Posterior vena cava (tissue), 2 donors: ENCODE results near the gene RRN3. TPM values are rescaled to one million over a fixed set of nuclear protein-coding genes. Genes with fewer than 3 reads are reported as not detected.
"Not testable (repeated sequence)": the region's sequence is repeated elsewhere in the genome, so short reads cannot be mapped to it uniquely, and the experiment has no call there.

Experiments used
- DNase-seq: peaks from one replicate; pipeline ENCODE4 v3.0.0-alpha.2; 2020; ENCODE audit warnings: low spot score
- intact Hi-C, 2 donors: fragments of 100-400 bp; cut with DNase I; formaldehyde crosslinking; loops; one replicate each; pipeline versions ENCODE4 v1.14.1 to v1.14.2; 2022 to 2023
- long read RNA-seq, 2 donors: library from polyadenylated mRNA; unstranded; transcript quantifications; one replicate each; pipeline ENCODE4 v2.0.0, GENCODE V29; 2020 to 2021
- total RNA-seq, 2 donors: library from RNA; stranded (reverse); fragmentation: NEBNext Ultra II Directional; extraction: Animal tissue kit (Norgen Biotek cat#: 25700); gene quantifications; one replicate each; pipeline ENCODE4 v1.2.1, GENCODE V29; 2021
- donor health status: DM: yes; HTN: yes; CAD: no.
- donor health status: DM: yes; HTN: yes; CAD: no.

Gene RRN3
- total RNA-seq = 10 to 100 TPM; 21.5 to 24.3 TPM
- long read RNA-seq, donor 1, transcript RRN3-201 (18 exons, 3,762 nt) = major isoform, 5 of 7 reads
- long read RNA-seq, donor 1, partial matches to known transcripts = 2 of 7 reads
- long read RNA-seq, donor 1, other reads (novel, unspliced or antisense) = 0 of 7 reads
- long read RNA-seq, donor 2, partial matches to known transcripts = 0 of 1 reads
- long read RNA-seq, donor 2, other reads (novel, unspliced or antisense) = 0 of 1 reads

DNA sequence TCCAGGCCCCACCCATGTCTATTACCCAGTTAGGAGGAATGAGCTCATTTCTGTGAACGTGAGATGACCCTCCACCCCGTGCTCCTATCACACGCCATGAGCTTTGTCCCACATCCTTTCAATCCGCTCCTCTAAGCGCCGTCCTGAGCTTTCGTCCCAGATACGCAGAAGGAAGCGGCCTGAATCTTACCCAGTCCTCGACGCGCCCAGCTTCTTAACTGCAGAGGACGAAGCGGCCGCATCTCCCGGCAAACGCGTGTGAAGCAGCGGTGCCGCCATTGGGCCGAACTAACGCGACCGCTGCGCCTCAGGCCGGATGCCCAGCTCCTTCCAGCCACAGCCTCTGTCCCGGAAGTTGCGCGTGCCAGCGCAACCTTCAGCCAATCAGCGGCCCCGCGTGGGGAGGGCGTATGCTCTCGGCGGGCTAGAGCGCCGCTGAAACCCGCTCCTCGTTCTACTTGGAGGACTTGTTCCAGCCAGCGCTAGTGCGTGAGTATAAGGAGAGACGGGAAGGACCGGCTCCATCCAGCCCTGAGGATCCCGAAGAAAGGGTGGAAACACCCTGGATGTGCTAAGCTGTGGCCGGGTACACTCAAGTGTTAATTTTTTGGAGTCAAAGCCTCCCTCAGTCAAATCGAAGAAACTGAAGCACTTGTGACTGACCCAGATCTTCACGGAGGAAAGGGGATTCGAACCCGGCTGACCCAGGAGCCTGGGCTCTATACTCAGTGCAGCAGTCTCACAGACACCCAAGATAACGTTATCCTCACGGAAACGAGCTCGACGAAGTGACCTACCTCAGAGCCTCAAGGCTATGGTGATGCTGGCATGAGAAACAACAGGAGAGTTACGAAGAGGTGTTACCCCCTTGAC lies at the start of gene RRN3:
Gene RRN3, minus strand, starts transcription at position 318 of the 873 bp plus-strand sequence. Its CDS starts 39 bp downstream, at position 279.
- peak; percentile 98 for DNase-seq

DNA sequence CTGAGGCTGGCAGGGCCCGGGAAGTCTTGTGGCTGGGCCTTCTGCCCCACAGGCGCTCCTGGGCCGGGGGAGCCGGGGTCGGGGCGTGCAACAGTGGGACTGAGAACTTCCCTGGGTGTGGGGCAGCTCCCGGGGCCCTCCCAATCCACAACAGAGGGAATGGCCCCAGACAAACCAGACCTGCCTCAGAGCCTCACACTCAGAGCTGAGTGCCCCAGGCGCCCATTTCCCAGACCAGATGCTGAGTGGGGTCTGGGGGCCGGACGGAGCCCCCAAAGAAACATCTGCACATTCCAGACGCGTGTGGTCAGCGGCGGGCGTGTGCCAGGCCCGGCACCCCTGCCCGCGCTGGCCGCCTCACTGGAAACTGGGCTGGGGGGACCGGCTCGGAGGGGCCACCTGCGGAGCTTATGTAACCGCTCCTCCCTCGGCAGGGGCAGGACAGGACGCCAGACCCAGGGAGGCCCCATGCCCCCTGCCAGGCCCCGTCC lies 49.6 kb upstream of the RRN3 start:
- DNase-seq, intact Hi-C loops: not testable (repeated sequence)

More for the DNA sequence above, at the start of gene RRN3:
- intact Hi-C loops = not testable (repeated sequence)

DNA sequence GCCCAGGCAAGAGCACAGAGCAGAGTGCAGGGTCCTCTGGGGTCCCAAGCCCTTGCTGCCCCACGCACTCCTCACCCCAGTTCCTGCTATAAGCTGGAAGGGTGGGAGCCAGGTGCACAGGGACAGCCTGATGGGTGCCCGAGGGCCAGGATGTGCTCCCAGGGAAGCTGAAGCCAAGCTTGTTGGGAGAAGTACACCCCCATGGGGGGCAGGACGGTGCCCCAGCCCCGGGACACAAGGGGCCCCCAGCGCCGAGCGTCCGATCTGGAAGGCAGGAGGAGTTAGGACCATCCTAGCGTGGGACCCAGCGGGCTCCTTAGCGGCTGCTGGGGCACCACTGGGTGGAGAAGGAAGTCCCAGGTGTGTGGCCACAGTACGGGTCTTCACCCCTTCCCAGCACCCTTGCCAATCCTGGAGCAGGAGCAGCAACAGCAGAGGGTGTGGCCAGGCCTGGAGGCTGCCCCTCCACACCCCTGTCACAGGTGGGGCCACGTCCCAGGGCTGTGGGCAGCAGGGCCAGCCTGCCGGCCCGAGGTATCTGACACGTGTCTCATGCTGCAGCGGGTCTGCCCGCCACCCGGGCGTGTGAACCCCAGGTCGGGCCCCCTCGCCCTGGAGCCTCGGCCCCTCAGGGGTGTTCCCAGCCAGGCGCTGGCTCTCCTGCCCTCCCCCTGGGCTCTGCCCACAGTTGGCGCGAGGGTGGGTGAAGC lies 49.0 kb upstream of the RRN3 start:
- DNase-seq, intact Hi-C loops: not testable (repeated sequence)

DNA sequence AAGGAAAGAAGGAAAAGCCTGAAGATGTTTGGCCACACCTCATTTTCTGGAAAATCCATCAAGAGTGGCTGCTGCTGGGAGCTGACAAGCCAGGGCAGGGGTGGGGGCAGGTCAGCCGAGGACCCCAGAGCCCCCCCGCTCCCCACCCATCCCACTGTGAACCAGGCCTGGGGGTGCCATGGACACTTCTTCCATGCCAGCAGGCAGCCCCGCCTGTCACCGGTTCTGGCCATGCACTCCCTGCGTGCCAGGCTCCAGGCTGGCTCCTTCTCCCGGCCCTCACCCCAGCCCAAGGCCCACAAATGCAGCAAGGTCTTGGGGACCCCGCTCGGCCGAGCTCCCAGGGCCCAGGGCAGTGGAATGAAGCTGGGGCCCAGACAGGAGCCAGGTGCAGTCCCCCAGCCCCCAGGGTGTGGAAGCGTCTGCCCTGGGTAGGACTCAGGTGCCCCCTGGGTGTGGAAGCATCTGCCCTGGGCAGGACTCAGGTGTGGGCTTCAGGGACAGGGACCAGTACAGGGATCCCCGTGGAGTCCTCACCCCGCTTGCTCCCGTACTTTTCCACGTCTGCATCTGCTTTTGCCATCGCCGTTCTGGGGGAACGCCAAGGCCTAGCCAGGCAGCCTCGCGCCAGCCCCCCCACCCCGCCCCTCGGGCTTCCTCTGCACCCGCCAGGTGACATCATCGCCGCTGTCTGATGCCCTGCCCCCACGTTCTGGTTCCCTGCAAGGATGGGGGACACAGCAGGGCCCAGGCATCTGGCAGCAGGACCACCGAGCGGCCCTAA lies 48.2 kb upstream of the RRN3 start:
- not testable (repeated sequence) for DNase-seq

GRCh38 chr16:15141586-15141985 lies 47.5 kb upstream of the RRN3 start:
- intact Hi-C loops = no loop called here

More for the DNA sequence above, 48.2 kb upstream of the RRN3 start:
- intact Hi-C loops = not testable (repeated sequence)

DNA sequence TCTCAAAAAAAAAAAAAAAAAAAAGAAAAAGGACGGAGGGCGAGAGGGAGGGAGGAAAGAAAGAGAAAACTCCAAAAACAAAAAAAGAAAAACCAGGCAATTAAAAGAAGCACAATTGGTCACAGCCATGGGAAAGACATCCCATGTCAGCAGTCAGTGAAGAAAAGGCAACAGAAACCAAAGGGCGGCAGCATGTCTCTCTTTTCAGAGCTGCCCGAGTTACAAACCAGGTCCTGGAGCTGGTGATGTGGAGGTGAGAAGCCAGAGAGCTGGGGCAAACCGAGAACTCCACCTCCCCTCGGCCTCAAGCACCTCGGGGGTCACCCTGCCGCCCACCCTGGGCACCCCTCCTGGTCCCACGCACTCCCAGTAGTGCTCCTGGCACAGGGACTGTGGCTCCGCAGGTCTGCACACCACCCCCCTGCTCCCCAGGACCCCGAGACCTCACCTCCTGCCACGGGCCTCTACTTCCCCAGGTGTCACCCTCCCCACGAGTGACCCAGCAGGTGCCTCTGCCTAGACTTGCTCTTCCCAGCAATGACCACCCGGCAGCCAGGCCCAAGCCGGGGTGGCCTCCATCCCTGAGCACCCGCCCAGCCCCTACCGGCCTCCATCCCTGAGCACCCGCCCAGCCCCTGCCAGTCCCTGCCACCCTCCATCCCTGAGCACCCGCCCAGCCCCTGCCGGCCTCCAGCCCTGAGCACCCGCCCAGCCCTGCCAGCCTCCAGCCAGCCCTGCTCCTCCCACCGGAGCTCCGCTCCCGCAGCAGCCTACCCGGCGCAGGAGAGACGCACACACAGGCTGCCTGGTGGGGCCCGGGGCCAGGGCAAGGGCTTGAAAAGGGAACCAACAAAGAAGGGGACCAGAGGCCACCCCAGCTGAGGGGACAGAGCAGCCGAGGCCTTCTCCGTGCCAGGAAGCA lies 46.6 kb upstream of the RRN3 start:
- DNase-seq, intact Hi-C loops: not testable (repeated sequence)

More at GRCh38 chr16:15141586-15141985, 47.5 kb upstream of the RRN3 start:
- DNase-seq = no peak

GRCh38 chr16:15137514-15137913 lies 43.4 kb upstream of the RRN3 start:
- DNase-seq = peak; percentile 63
- intact Hi-C loops = not testable (repeated sequence)

DNA sequence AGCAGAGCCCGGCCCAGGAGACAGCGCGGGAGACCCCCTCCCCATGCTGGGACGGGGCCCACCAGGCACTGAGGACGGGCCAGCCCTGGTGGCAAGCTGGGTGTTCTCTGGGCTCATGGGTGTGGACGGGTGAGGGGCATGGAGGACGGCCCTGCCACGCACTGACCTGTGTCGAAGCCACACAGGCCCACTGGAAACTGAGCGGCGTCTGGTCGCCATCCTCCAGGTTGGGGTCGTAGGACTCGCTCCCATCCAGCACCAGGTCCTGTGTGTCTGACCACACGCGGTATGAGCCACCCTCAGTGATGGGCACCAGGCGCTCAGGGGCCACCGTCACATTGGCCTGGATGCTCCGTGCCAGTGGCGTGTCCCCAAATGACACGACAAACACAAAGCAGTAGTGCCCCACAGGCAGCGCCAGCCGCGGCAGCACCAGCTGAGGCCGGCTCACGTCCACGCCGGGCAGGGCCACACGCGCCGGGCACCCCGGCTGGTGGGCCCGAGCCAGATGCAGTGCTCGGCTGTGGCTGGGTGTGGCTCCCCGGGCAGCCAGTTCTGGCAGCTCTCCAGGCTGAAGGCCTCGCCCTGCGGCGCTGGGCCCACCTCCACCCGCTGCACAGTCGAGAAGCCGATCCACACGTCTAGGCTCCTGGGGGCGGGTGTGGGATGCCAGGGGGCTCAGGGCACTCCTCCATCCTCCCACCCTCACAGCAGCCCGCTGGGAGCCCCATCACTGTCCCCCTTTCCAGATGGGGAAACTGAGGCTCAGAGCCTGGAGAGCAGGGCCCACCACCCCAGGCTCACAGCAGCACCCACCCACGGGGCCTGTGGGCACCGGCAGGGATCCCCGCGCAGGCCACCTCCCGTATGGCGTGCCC lies 41.6 kb upstream of the RRN3 start:
- intact Hi-C loops = not testable (repeated sequence)
- DNase-seq = peak; percentile 61

DNA sequence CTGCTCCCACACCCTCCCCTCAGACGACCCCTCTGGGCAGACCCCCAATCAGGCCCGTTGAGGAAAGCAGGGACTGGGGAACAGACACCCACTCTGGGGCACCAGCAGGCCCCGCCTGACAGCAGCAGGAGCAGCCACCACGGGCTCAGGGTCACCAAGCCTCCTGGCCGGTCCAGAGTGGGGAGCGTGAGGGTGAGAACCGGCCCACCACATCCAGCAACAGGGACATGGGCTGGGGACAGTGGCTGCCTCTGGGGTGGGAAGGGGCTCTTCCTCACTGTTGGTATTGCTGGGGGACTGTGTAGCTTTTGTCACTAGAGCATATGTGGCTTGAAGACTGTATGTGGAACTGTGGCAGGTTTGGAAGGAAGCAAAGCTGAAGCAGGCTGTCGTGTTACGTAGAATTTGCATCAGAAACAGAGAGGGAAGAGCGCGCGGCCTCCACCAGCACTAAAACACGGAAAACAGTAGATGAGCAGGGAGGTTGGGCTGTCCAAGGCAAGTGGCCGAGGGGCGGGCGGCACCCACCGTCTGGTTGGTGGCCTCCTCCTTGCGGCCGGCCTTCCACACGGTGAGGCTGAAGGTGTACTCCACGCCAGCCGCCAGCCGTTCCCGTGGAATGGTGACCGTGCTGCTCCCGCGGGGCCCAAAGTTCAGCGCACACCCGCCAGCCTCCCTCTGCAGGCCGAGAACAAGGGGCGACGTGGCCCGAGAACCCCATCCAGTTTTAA lies 40.8 kb upstream of the RRN3 start:
- intact Hi-C loops = not testable (repeated sequence)
- peak; percentile 28 for DNase-seq

GRCh38 chr16:15133554-15133953 lies 39.5 kb upstream of the RRN3 start:
- DNase-seq = peak; percentile 48

DNA sequence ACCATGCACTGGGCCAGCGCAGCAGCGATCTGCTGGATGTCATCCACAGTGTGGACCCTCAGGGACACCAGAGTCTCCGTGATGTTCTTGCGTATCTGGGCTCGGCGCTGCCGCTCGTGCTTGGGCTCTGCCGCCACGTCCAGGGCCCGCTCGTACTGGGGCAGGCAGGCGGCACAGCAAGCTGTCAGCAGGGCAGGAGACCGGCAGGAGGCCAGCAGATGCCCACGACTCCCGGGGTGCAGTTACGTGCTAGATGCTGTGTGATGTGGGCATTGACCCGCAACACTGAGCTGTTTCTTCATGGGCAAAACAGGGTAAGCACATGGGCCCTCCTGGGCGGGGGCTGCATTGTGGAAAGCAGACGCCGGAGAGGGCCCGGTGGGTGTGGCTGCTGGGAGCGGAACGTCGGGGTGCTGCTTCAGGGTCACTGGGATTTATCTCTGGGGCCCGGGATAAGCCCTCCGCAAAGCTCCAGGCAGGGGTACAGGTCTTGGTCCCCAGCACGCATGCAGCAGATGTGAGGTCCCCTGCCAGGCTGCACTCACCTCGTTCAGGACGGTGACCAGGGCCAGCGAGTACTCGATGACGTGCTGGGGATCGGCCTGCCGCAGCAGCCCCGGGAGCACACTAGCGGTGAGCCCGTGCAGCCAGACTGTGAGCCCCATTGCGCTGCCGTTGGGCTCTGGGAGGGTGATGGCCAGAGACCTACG lies 38.8 kb upstream of the RRN3 start:
- DNase-seq = peak; percentile 37
- intact Hi-C loops = not testable (repeated sequence)

More at GRCh38 chr16:15133554-15133953, 39.5 kb upstream of the RRN3 start:
- intact Hi-C loops = not testable (repeated sequence)

DNA sequence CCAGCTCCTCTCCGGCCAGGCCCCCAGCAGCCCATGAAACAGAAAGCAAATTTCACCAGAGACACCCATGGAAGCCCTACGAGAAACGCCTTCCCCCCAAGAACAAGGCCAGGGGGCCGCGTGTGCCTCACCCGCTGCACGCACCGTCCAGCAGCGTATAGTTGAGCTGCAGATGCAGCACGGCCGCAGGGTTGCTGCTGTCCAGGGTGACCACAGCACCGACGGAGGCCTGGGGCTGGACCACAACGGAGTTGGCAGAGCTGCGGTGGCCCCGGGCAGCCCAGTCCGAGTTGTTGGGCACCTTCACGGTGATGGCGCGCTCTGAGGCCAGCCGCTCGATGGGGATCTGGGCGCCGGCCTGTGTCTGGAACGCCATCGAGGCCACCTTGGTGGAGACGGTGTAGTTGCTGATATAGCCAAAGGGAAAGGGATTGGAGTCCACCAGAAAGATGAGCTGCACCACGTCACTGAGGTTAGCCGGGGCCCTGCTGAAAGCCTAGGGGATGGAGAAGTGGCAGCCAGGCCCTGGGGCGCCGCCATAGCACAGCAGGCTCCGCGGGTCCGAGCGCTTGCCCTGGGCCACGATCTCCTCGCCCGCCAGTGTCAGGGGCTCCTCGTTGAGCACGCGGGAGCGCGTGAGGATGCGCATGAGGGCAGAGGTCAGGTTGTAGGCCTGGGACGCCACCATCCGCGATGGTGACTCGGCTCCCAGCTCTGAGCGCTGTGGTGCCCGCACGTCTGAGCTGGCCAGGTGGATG lies 37.0 kb upstream of the RRN3 start:
- DNase-seq = peak; percentile 56
- intact Hi-C loops = not testable (repeated sequence)

DNA sequence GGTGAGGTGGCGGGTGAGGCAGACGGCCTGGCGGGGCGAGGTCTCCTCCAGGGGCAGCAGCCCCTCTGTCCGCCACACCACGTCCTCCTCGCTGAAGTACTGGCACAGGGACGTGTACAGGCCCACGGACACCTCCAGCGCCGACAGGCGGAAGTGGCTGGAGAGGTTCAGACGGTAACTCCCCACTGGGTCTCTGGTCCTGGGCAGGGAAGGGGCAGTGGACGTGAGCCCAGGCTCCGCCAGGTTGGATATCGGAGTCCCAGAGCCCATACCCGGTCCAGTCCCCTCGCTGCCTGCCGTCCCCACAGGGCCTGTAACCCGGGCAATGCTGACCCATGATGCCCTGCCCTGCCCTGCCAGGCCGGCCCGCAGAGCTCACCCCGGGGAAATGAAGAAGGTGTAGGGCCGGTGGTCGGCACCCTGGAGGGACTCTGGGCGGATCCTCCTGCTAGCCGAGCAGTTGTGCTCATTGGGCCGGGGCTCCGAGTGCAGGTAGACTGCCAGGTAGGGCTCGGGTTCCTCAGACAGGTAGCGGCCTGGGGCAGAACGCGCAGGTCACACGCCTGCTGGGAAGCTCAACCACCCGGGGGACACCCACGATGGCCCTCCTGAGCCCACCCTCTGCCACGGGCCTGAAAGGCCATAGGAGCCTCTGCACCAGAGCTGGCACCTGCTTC lies 36.3 kb upstream of the RRN3 start:
- intact Hi-C loops = not testable (repeated sequence)

More for the DNA sequence above, 36.3 kb upstream of the RRN3 start:
- peak; percentile 74 for DNase-seq
